CD14-positive monocyte (primary cell): ENCODE measurements around the gene POLD3. TPM values are rescaled to one million over a fixed set of nuclear protein-coding genes. Genes with fewer than 3 reads are reported as not detected.

Source experiments
- DNase-seq, 3 donors: peaks; one replicate each; pipeline ENCODE4 v3.0.0-alpha.2; 2011 to 2022
- H2AFZ ChIP-seq: 2 replicates; pipeline ENCODE4 v1.6.0; 2012; ENCODE audit warnings: mild to moderate bottlenecking, low read depth, low read length, inconsistent platforms; ENCODE audit not compliant: insufficient read depth, poor library complexity, severe bottlenecking
- H3K27ac ChIP-seq, 2 donors: 1 replicate in 1 of 2; 2 replicates in 1 of 2; pipeline ENCODE4 v1.5.1; 2012 to 2013; ENCODE audit warnings: low read length in 2 of 2, control low read depth in 1 of 2, inconsistent platforms in 1 of 2, low read depth in 1 of 2, mild to moderate bottlenecking in 1 of 2
- H3K27me3 ChIP-seq, 2 donors: one replicate each; pipeline versions ENCODE4 v1.6.0 to v1.6.1; 2011 to 2013; ENCODE audit warnings: low read length in 2 of 2; ENCODE audit not compliant: control insufficient read depth in 2 of 2, insufficient read depth in 2 of 2
- H3K36me3 ChIP-seq, 2 donors: replicated peaks in 1 of 2; 1 replicate in 1 of 2; 2 replicates in 1 of 2; pipeline versions ENCODE4 v1.5.1 to v1.6.1; 2012 to 2013; ENCODE audit warnings: low read length in 2 of 2, control low read depth in 1 of 2, inconsistent platforms in 1 of 2, mild to moderate bottlenecking in 1 of 2; ENCODE audit not compliant: insufficient read depth in 2 of 2, control insufficient read depth in 1 of 2
- H3K4me1 ChIP-seq, 2 donors: 1 replicate in 1 of 2; 2 replicates in 1 of 2; pipeline versions ENCODE4 v1.5.1 to v1.6.1; 2012 to 2013; ENCODE audit warnings: low read length in 2 of 2, control low read depth in 1 of 2, inconsistent platforms in 1 of 2, mild to moderate bottlenecking in 1 of 2, moderate library complexity in 1 of 2; ENCODE audit not compliant: insufficient read depth in 2 of 2, control insufficient read depth in 1 of 2
- H3K4me2 ChIP-seq: replicated peaks from 2 replicates; pipeline ENCODE3; 2012; ENCODE audit warnings: low read length, moderate library complexity, mild to moderate bottlenecking; ENCODE audit not compliant: poor library complexity, severe bottlenecking; ENCODE audit errors: extremely low read depth
- H3K4me3 ChIP-seq, 3 experiments: fragments of 200-600 bp in 1 of 3; sonication (generic) in 1 of 3; replicated peaks in 1 of 3; 1 replicate in 2 of 3; 2 replicates in 1 of 3; pipeline ENCODE4 v1.5.1; 2011 to 2013; ENCODE audit warnings: low read length in 3 of 3, mild to moderate bottlenecking in 3 of 3, control low read depth in 2 of 3, low read depth in 2 of 3, inconsistent platforms in 1 of 3, moderate library complexity in 1 of 3
- H3K79me2 ChIP-seq: 2 replicates; pipeline ENCODE4 v1.6.0; 2012; ENCODE audit warnings: mild to moderate bottlenecking, control low read depth, inconsistent platforms, low read length, moderate library complexity; ENCODE audit not compliant: insufficient read depth
- H3K9ac ChIP-seq: 2 replicates; pipeline ENCODE4 v1.6.0; 2017; ENCODE audit warnings: low read length, mild to moderate bottlenecking; ENCODE audit not compliant: insufficient read depth, poor library complexity, severe bottlenecking
- H3K9me3 ChIP-seq, 2 donors: replicated peaks in 1 of 2; 1 replicate in 1 of 2; 2 replicates in 1 of 2; pipeline versions ENCODE4 v1.5.1 to v1.6.1; 2012 to 2013; ENCODE audit warnings: low read length in 2 of 2, control low read depth in 1 of 2; ENCODE audit not compliant: control insufficient read depth in 1 of 2, insufficient read depth in 1 of 2
- H4K20me1 ChIP-seq: 2 replicates; pipeline ENCODE4 v1.6.0; 2012; ENCODE audit warnings: mild to moderate bottlenecking, low read length, control low read depth, moderate library complexity; ENCODE audit not compliant: insufficient read depth
- H3K27ac Mint-ChIP-seq, 7 donors: one replicate each; pipeline ENCODE4 v1.8.0; 2020; ENCODE audit warnings: mild to moderate bottlenecking in 7 of 7, mixed read lengths in 7 of 7, moderate library complexity in 6 of 7, inconsistent platforms in 2 of 7
- H3K27me3 Mint-ChIP-seq, 3 donors: one replicate each; pipeline ENCODE4 v1.8.0; 2021 to 2022; ENCODE audit warnings: low read depth in 3 of 3, mild to moderate bottlenecking in 3 of 3, mixed read lengths in 3 of 3, moderate library complexity in 3 of 3, inconsistent platforms in 1 of 3
- H3K36me3 Mint-ChIP-seq, 2 donors: one replicate each; pipeline ENCODE4 v1.8.0; 2020; ENCODE audit warnings: mixed read lengths in 2 of 2, inconsistent platforms in 1 of 2, mild to moderate bottlenecking in 1 of 2
- H3K4me1 Mint-ChIP-seq: one replicate; pipeline ENCODE4 v1.8.0; 2020; ENCODE audit warnings: mild to moderate bottlenecking, mixed read lengths
- H3K4me3 Mint-ChIP-seq, 2 donors: one replicate each; pipeline ENCODE4 v1.8.0; 2020; ENCODE audit warnings: mild to moderate bottlenecking in 2 of 2, mixed read lengths in 2 of 2, moderate library complexity in 1 of 2
- H3K9me3 Mint-ChIP-seq, 7 donors: one replicate each; pipeline ENCODE4 v1.8.0; 2020 to 2022; ENCODE audit warnings: mixed read lengths in 7 of 7, mild to moderate bottlenecking in 6 of 7, moderate library complexity in 6 of 7, inconsistent platforms in 2 of 7
- CTCF ChIP-seq: fragments of 200-600 bp; IDR thresholded peaks from one replicate; pipeline ENCODE4 v1.8.0; 2022; ENCODE audit warnings: antibody characterized with exemption, mild to moderate bottlenecking
- WGBS: methylation state at CpG from one replicate; pipeline ENCODE4 v1.1.5; 2013; ENCODE audit warnings: missing lambda C conversion rate; ENCODE audit not compliant: insufficient coverage; 5-methylcytosine and 5-hydroxymethylcytosine counted together
- intact Hi-C, 2 donors: fragments of 100-400 bp; cut with micrococcal nuclease; formaldehyde crosslinking; loops; one replicate each; pipeline versions ENCODE4 v1.15.0 to v1.15.1; 2023
- polyA plus RNA-seq, 3 donors: library from polyadenylated mRNA; depleted of rRNA in 1 of 3; unstranded in 2 of 3; stranded (reverse) in 1 of 3; fragments of 300-500 nt in 2 of 3; fragments of >200 nt in 1 of 3; fragmentation: Illumina TruSeq in 2 of 3; gene quantifications; 1 replicate in 2 of 3; 2 replicates in 1 of 3; pipeline ENCODE4 v1.2.3, GENCODE V29; 2012 to 2021

Gene POLD3
- polyA plus RNA-seq, 3 donors: 11.3 to 29.9 (median 26.2) TPM

DNA sequence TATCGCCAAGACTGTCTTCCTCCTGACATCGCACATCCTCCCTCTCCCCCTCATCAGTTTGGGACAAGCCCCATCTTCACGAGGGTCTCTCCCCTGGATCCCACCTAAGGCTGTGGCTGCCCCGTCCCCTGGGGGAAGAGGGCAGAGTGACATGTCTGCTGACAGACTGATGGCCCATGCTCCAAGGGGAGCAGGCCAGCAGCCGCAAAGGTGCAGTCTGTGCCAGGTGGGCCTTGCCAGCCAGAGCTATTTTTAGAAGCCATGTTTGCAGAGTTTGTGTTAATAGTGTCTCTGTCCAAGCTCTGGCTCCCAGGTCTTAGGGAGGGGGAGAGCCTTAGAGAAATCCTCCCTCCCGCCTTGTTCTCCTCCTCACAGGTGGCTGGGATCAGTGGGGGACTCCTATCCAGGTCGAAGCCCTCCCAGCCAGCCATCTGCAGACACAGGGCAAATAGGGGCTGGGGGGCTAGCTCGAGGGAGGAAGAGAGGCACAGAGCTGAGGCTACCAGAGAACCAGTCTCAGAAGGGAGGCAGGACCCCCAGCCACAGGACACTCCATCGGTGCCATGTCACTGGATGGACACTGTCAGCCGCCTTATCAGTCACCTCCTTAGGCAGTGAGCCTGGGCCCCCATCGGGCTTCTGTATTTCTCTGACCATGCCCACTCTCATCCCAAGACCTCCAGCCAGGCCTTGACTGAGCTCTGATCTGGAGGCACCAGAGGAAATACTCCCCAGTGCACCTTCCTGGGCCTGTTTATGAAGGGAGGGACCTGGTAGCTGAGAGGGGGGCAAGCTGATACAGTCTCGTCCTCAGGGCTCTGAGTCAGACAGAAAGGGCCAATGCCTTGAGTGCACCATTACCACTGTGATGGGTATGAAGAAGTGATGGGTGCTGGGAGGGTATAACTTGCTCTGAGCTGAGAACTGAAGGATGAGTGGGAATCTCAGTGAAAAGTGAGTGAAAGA is 89.6 kb downstream of the POLD3 start:
- H3K4me3 ChIP-seq: no peak overlapping the region
- intact Hi-C loops: no loop called here
- H3K36me3 ChIP-seq: no peaks in the 10 kb centered on the region
- TF ChIP-seq CTCF: no peak
- DNase-seq: no peak
- Mint-ChIP-seq H3K9me3 (peaks cover 0 to 4% (median 0%) of the 10 kb centered on the region in 7 donors), H3K36me3 (peaks cover 0 to 2% of the 10 kb centered on the region in 2 donors), H3K27ac (peak overlapping the region in 2 of 7 donors; percentile 59 to 66), H3K4me3 (peak overlapping the region in 1 of 2 donors; percentile 46), H3K27me3 (peaks cover 21 to 23% (median 21%) of the 10 kb centered on the region in 3 donors), H3K4me1 (peaks cover 27% of the 10 kb centered on the region)
- H3K27me3 ChIP-seq: peaks cover 6 to 19% of the 10 kb centered on the region in 2 donors
- H3K4me1 ChIP-seq: peaks cover 17 to 25% of the 10 kb centered on the region in 2 donors
- no peaks in the 10 kb centered on the region for H3K9me3 ChIP-seq
- H3K9ac ChIP-seq: no peak overlapping the region
- no peaks in the 10 kb centered on the region for H4K20me1 ChIP-seq
- WGBS: 96% methylated on average over 11 of the region's 12 CpGs
- H2AFZ ChIP-seq: no peak overlapping the region
- no peak overlapping the region for H3K27ac ChIP-seq
- H3K79me2 ChIP-seq: no peaks in the 10 kb centered on the region
- H3K4me2 ChIP-seq: no peak overlapping the region

DNA sequence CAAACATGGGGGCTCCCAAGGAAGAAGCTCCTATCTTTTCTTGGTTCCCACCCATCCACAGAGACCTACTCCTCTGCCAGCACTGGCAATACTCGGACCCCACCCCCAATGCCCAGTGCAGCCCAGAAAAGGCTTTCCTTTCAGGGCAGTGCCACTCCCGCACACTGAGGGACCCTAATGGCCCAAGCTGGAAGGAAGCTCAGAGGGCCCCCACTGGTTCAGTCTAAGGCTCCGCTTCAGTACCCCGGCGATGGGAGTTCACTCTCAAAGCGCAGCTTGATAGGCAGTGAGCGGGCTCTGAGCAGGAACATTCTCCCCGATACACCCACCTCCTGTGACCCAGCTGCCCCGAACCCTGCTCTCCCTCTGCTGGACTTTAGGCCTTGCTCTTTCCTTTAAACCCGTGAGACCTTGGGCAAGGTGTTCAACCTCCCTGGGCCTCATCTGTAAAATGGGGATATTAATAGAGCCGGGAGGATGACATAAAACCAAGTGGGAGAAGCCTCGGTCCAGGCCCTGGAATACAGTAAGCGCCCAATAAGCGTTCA is 90.4 kb downstream of the POLD3 start:
- Histone ChIP-seq H3K36me3 (no peaks in the 10 kb centered on the region), H3K9me3 (no peaks in the 10 kb centered on the region), H3K4me1 (peaks cover 21 to 33% of the 10 kb centered on the region in 2 donors), H3K27ac (no peak overlapping the region), H3K27me3 (peaks cover 6 to 19% of the 10 kb centered on the region in 2 donors), H2AFZ (peak overlapping the region; percentile 69), H3K4me3 (peak overlapping the region in 1 of 3 experiments; percentile 56), H3K79me2 (no peaks in the 10 kb centered on the region), H4K20me1 (no peaks in the 10 kb centered on the region), H3K9ac (peak overlapping the region; percentile 17), H3K4me2 (peak overlapping the region; percentile 61)
- DNase-seq: no peak
- TF ChIP-seq CTCF: no peak
- Mint-ChIP-seq H3K36me3 (peaks cover 0 to 2% of the 10 kb centered on the region in 2 donors), H3K9me3 (peaks cover 0 to 4% (median 0%) of the 10 kb centered on the region in 7 donors), H3K4me1 (peaks cover 33% of the 10 kb centered on the region), H3K27me3 (peaks cover 21 to 23% (median 21%) of the 10 kb centered on the region in 3 donors), H3K27ac (no peak overlapping the region), H3K4me3 (peak overlapping the region; percentile 49 to 67)
- 95% methylated on average over 11 of the region's 14 CpGs for WGBS
- intact Hi-C loops: no loop called here
